ENCODE data around the gene UBASH3B. TPM values are rescaled to one million over a fixed set of nuclear protein-coding genes. Genes with fewer than 3 reads are reported as not detected.

The UBASH3B gene
- total RNA-seq, 1 donor from 2014 or later = 6.7 TPM

DNA sequence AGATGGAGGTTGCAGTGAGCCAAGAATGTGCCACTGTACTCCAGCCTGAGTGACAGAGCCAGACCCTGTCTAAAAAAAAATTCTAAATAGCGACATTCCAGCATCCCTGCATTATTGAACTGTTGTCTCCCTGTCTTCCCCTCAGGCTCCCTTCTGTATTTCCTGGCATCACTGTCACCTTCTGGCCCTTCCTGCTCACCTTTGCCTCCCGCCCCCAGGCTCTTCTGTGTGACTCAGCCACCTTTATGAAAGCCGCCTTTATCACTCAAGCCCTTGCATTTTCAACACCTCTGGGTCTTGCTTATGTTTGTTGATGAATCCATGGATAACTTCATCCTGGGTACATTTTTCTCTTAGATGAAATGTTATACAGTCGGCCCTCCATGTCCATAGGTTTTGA, 21.1 kb downstream of the UBASH3B start:
- Mint-ChIP-seq H3K9me3 (ENCODE audit: unreplicated experiment) (peaks cover 3% of the 10 kb centered on the region), H3K4me3 (ENCODE audit: unreplicated experiment) (no peak overlapping the region), H3K36me3 (ENCODE audit: unreplicated experiment) (no peaks in the 10 kb centered on the region), H3K27me3 (ENCODE audit: unreplicated experiment) (peaks cover 2% of the 10 kb centered on the region), H3K4me1 (ENCODE audit: low read depth, unreplicated experiment) (peaks cover 9% of the 10 kb centered on the region), H3K27ac (ENCODE audit: unreplicated experiment) (no peak overlapping the region)
- no peak for DNase-seq
- TF ChIP-seq CTCF (IDR thresholded peaks at IDR 0.05; ENCODE audit: partially characterized antibody, unreplicated experiment) = no peak

GRCh38 chr11:122677256-122677655, 21.7 kb downstream of the UBASH3B start:
- no peak for TF ChIP-seq CTCF (IDR thresholded peaks at IDR 0.05; ENCODE audit: partially characterized antibody, unreplicated experiment)
- no peak for DNase-seq
- Mint-ChIP-seq H3K9me3 (ENCODE audit: unreplicated experiment) (peaks cover 3% of the 10 kb centered on the region), H3K27ac (ENCODE audit: unreplicated experiment) (no peak overlapping the region), H3K4me3 (ENCODE audit: unreplicated experiment) (no peak overlapping the region), H3K4me1 (ENCODE audit: low read depth, unreplicated experiment) (peaks cover 10% of the 10 kb centered on the region), H3K27me3 (ENCODE audit: unreplicated experiment) (no peaks in the 10 kb centered on the region), H3K36me3 (ENCODE audit: unreplicated experiment) (no peaks in the 10 kb centered on the region)

- no peak overlapping the region for H3K4me3 Mint-ChIP-seq (ENCODE audit: unreplicated experiment)
These were observed 22.9 kb downstream of the UBASH3B start for GRCh38 chr11:122678406-122678805.

GRCh38 chr11:122679466-122679865, 23.9 kb downstream of the UBASH3B start:
- Mint-ChIP-seq H3K36me3 (ENCODE audit: unreplicated experiment) (no peaks in the 10 kb centered on the region), H3K9me3 (ENCODE audit: unreplicated experiment) (peaks cover 2% of the 10 kb centered on the region), H3K27ac (ENCODE audit: unreplicated experiment) (no peak overlapping the region), H3K4me1 (ENCODE audit: low read depth, unreplicated experiment) (peaks cover 10% of the 10 kb centered on the region), H3K4me3 (ENCODE audit: unreplicated experiment) (no peak overlapping the region), H3K27me3 (ENCODE audit: unreplicated experiment) (no peaks in the 10 kb centered on the region)
- TF ChIP-seq CTCF (IDR thresholded peaks at IDR 0.05; ENCODE audit: partially characterized antibody, unreplicated experiment) = no peak
- no peak for DNase-seq

More at GRCh38 chr11:122678406-122678805, 22.9 kb downstream of the UBASH3B start:
- no peak overlapping the region for H3K27ac Mint-ChIP-seq (ENCODE audit: unreplicated experiment)
- H3K4me1 Mint-ChIP-seq (ENCODE audit: low read depth, unreplicated experiment) = peaks cover 10% of the 10 kb centered on the region
- no peaks in the 10 kb centered on the region for H3K27me3 Mint-ChIP-seq (ENCODE audit: unreplicated experiment)
- no peak for TF ChIP-seq CTCF (IDR thresholded peaks at IDR 0.05; ENCODE audit: partially characterized antibody, unreplicated experiment)
- H3K36me3 Mint-ChIP-seq (ENCODE audit: unreplicated experiment) = no peaks in the 10 kb centered on the region
- H3K9me3 Mint-ChIP-seq (ENCODE audit: unreplicated experiment) = peaks cover 2% of the 10 kb centered on the region
- DNase-seq = no peak

DNA sequence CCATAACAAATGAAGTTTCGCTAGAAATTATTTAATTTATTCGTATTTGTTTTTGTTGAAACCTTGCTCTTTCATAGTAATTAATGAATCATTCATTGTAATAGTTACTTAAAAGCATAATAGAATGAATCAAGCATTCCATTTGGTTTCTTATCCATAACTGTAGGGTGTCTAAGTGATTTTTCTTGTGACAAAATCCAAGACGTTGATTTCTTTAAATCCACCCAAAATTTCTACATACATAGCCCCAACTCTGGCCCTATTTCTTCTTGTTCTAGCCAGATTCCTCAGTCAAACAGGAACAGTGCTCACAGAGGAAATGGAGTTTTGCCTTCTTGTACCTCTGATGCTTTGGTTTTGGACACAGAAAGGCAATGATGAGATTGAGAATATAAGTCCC, 25.5 kb downstream of the UBASH3B start:
- no peak for TF ChIP-seq CTCF (IDR thresholded peaks at IDR 0.05; ENCODE audit: partially characterized antibody, unreplicated experiment)
- no peaks in the 10 kb centered on the region for H3K27me3 Mint-ChIP-seq (ENCODE audit: unreplicated experiment)
- peaks cover 12% of the 10 kb centered on the region for H3K4me1 Mint-ChIP-seq (ENCODE audit: low read depth, unreplicated experiment)
- no peak overlapping the region for H3K4me3 Mint-ChIP-seq (ENCODE audit: unreplicated experiment)
- H3K27ac Mint-ChIP-seq (ENCODE audit: unreplicated experiment) = peak overlapping the region; percentile 68
- H3K36me3 Mint-ChIP-seq (ENCODE audit: unreplicated experiment) = no peaks in the 10 kb centered on the region
- H3K9me3 Mint-ChIP-seq (ENCODE audit: unreplicated experiment) = no peaks in the 10 kb centered on the region
- DNase-seq = no peak

Measured in glutamatergic neuron (in vitro differentiated cells).